ENCODE measurements around the gene TMEM109. TPM values are rescaled to one million over a fixed set of nuclear protein-coding genes. Genes with fewer than 3 reads are reported as not detected.
A peak's percentile ranks its signal among the peaks of the same experiment; 100 is the strongest.

TMEM109 gene
- total and polyA plus RNA-seq, 2 of the 13 experiments (the other 11 are each of a cell fraction or from before 2014, with no cell fraction given): 7.7 to 18.0 TPM

- no peak for TF ChIP-seq ZNF441 (CRISPR knock-in tag; IDR thresholded peaks at IDR 0.05; ENCODE audit: borderline replicate concordance)
- no peak for TF ChIP-seq ZNF333 (CRISPR knock-in tag; IDR thresholded peaks at IDR 0.05; ENCODE audit: borderline replicate concordance)
- no peak for TF ChIP-seq GMEB1 (CRISPR knock-in tag; IDR thresholded peaks at IDR 0.05; ENCODE audit: borderline replicate concordance)
- TF ChIP-seq RAD21 (CRISPR knock-in tag; IDR thresholded peaks at IDR 0.05): peak; percentile 30; the same call in 1 of the 2 replicates
- no peak for TF ChIP-seq RFXANK (CRISPR knock-in tag; IDR thresholded peaks at IDR 0.05)
- no peak for TF ChIP-seq ZBTB21 (CRISPR knock-in tag; IDR thresholded peaks at IDR 0.05)
- TF ChIP-seq MTA1 (CRISPR knock-in tag; IDR thresholded peaks at IDR 0.05; ENCODE audit: borderline replicate concordance): no peak
- TF ChIP-seq ZFP41 (CRISPR knock-in tag; IDR thresholded peaks at IDR 0.05; ENCODE audit: borderline replicate concordance): no peak
- no peak for TF ChIP-seq ZNF576 (CRISPR knock-in tag; IDR thresholded peaks at IDR 0.05)
- TF ChIP-seq ZNF709 (CRISPR knock-in tag; IDR thresholded peaks at IDR 0.05): no peak
- TF ChIP-seq ZNF318 (CRISPR knock-in tag; IDR thresholded peaks at IDR 0.05): no peak
- TF ChIP-seq TEF (CRISPR knock-in tag; IDR thresholded peaks at IDR 0.05): no peak
- TF ChIP-seq LRRFIP1 (CRISPR knock-in tag; conservative IDR thresholded peaks at IDR 0.05): no peak
- no peak for TF ChIP-seq ZNF792 (CRISPR knock-in tag; IDR thresholded peaks at IDR 0.05)
- TF ChIP-seq ZNF160 (CRISPR knock-in tag; IDR thresholded peaks at IDR 0.05): no peak
- TF ChIP-seq FOSL1 (CRISPR knock-in tag; IDR thresholded peaks at IDR 0.05; ENCODE audit: borderline replicate concordance): no peak
Observed at GRCh38 chr11:60924110-60924905, 10.3 kb downstream of the TMEM109 start, which contains the start of gene TMEM132A (continued).
